DMS 273 (cell line): Measurements from ENCODE around the gene CAPN7.

Source experiments
- DNase-seq: peaks from one replicate; lab custom pipeline; 2025; ENCODE audit not compliant: unreplicated experiment; lab: John Stamatoyannopoulos, UW

The CAPN7 gene

GRCh38 chr3:15243822-15244482 is 37.9 kb downstream of the CAPN7 start:
- DNase-seq, result no peak

- DNase-seq, result no peak
Measured at GRCh38 chr3:15246186-15246585, 40.1 kb downstream of the CAPN7 start.

- no peak for DNase-seq
Measured at GRCh38 chr3:15253023-15253697, 47.1 kb downstream of the CAPN7 start.

DNA sequence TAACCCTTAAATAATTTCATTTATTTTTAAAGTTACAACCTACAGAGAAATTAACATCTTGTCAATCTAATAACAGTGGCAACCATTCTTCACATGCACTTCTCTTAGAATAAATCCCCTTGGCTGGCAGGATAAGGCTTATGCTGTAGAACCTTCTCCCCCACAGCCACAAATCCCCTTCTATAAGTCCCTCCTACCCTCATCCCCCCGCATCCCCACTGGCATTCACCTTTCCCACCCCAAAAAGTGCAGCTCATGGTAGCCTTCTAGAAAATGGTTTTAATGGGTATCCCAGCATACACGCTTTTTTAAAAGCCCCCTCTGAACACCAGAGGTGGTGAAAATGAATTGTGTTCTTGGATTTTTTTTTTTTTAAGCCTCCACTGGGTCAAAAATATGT is 49.2 kb downstream of the CAPN7 start:
- DNase-seq, result no peak

- DNase-seq, result peak; percentile 11
Measured at GRCh38 chr3:15256861-15257341, 50.9 kb downstream of the CAPN7 start.

- DNase-seq, result no peak
Measured at GRCh38 chr3:15258720-15259119, 52.7 kb downstream of the CAPN7 start.

DNA sequence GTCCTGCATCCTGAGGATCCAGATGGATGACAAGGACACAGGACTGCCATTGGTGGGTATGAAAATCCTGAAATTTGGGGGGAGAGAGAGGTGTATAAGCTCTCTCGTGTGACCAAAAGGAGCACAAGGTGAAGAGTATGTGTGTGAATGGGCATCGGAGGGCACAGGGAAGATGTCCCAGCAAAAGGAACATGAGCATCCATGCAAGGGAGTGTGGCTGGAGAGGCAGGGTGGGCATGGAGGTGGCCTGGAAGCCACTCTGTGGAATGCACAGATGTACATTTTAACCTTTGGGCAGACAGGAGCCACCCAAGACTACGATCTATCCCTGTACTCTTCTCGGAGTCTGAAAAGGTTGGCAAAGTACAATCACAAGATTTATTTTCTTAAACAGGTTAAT is 54.5 kb downstream of the CAPN7 start:
- DNase-seq, result no peak

DNA sequence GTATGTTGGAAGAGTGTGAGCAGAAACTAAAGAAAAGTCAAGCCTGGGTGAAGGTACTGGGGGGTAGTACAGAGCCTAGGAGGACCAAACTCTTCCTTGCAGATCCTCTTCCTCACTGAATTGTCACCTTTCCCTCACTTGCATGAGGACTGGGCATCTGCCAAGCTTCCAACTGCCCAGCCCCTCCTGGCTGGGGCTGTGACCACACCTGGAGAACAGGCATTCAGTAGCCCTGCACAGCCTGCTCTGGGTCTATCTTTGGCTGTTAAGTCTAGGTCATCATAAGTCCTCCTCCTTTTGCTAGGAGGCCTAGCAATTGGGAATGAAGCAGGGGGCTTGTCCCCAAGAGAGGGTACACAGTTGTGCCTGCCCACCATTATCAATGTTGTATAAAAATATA is 55.2 kb downstream of the CAPN7 start:
- no peak for DNase-seq

DNA sequence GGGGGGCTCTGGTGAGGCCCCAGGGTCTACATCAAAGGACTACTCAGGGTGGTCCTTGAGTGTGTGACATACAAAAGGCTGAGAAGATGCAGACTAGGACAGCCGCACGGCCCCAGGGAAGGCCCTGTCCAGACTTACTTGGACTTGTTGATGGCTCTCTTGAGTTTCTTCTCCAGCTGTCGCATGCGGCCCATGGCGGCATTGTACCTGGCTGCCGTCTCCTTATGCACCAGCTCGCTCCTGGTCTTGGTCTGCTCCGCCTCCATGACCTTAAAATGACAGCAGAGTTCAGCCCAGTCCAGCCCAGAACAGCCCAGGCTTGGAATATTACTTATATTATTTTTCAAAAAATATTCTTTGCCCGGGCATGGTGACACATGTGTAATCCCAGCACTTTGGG is 56.0 kb downstream of the CAPN7 start:
- no peak for DNase-seq

GRCh38 chr3:15263120-15263519 is 57.1 kb downstream of the CAPN7 start:
- DNase-seq, result no peak

DNA sequence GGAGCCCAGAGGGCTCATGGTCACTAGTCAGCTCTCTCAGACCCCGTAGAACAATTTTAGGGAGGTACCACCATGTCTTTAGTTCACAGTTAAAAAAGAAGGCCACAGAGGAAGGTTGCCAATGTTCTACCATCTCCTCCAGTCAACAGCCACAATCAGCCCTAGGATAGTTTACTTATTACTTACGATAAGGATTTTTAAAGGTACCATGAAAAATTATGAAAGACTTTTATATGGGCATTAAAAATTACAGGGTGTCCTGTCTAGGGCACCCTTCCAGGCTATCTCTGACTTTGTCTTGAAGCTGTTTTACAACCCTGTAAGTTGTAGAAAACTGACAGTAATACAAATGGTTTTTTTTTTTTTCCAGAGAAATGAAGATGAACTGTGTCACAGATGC is 57.9 kb downstream of the CAPN7 start:
- DNase-seq, result no peak

- DNase-seq, result no peak
Measured at GRCh38 chr3:15264486-15264885, 58.4 kb downstream of the CAPN7 start.

GRCh38 chr3:15265655-15266509 is 59.8 kb downstream of the CAPN7 start:
- no peak for DNase-seq

DNA sequence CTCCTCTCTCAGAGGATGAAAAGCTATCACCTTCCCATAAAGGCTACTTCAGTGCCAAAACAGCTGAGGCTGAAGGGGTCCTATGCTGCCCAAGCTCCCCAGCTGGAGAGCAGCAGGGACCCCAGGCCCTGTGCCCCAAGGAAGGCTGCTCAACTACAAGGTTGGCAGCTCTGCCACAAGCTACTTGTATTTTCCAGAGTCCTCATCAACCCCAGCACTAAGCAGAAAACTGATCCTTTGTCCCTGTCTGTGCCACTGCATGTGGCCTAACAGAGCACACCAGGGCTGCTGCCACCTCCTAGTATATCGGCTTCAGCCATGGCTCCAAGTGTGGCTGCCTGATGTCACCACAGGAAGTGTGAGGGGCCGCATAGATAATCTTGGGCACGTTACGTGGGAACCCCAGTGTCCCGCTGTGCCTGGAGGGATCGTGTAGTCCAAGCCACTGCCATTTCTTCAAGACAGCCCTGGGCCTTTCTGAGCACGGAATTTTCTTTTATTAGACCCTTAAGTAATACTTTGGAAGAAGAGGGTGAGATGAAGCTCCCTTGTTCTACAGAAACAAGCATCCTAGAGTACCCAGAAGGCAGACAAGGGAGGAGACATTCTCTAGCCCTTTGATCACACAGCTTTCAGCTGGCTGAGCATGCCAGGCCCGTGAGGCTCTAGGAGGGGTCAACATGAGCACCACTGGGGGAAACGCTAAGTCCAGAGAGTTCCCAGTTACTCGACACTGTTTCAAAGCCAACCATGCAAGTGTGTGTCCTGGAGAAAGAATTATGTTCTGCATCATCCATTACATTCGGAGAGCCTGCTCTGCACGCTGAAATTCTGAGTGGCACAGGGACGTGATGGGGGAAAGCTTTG is 60.7 kb downstream of the CAPN7 start:
- DNase-seq, result no peak

DNA sequence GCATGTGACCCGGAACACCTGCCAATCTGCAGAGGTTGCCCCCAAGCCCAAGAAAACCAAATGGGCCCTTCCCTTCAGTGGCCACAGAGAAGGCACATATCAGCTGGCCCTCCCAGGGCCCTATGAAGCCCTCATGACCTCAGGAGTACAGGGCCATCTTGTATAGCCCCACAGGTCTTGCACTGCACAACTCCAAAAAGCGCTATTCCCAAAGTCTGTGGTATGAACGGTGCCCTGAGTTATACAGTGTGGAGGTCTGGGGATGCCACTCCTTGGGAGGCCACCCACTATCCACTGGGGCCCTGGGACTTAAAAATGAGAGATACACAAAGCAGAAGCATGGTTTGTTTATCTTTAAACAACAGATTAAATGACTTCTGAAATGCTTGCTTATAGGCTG is 61.5 kb downstream of the CAPN7 start:
- no peak for DNase-seq

DNA sequence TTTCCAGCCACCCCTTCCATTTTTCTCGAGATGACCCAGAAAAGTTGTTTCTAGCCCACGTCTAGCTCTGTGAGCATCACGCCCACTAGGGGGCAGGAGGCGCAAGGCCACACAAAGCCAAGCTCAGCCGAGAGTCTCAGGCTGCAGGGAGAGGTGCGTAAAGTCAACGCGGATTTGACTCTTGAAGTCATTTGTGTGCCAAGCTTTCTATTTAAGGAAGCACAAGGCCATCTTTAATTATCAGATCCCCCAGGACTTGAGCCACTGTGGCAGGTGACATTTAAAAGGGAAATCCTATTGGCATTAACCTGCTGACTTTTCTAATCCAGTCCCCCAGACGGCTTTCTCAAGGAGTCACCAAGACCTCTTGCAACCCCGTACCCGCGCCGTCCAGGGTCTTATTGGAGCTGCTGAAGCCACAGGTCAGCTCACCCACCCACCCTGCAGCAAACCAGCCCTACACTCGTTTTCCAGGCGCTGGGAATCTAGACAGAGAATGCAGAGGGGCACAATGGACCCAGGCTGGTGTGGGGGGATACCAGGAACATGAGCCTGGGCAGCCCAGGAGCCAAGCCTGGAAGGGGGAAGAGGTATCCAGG is 62.1 kb downstream of the CAPN7 start:
- peak; percentile 90 for DNase-seq

DNA sequence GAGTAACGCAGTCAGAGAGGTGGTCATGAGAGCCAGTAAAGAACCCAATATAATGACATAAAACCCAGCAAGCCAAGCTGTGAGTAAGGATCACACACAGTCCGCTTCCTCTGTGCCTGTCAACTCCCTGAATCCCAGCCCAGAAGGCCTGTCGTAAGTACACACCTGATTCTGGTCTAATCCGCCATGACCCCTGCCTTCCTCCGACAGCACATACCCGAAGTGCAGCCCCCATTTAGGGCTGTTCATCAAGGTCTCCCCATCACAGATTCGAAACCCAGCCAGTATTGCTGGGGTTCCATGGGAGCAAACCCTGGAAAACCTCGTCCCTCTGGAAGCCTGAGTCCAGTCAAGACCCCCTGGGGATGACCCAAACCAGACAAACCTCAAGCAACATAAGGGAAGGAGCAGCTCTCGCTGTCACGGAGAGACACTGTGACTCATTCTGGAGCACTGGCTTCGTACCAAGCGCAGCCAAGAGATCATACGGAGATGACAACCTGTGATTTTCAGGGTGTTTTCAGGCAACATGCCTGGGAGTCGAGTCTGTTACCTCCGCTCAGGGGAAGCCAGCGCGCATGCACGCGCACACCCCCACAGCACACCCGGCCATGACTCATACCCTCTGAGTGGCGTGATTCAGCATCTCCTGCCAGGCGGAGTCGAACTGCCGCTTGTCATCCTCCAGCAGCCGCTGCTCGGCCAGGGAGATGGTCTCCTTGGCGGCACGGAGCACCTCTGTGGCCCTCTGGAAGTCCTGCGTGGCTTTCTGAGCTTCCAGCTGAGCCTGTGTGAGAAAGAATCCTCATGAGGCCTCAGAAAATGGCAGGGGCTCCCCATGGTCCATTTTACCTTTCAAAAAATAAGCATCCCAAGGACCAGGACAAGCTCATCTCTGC is 63.3 kb downstream of the CAPN7 start:
- DNase-seq, result peak; percentile 87

- DNase-seq, result no peak
Measured at GRCh38 chr3:15271030-15271429, 65.0 kb downstream of the CAPN7 start.

- no peak for DNase-seq
Measured at GRCh38 chr3:15271785-15272381, 65.8 kb downstream of the CAPN7 start.
